ENCODE measurements around the gene FGD6. TPM values are rescaled to one million over a fixed set of nuclear protein-coding genes. Genes with fewer than 3 reads are reported as not detected.
"Not testable (repeated sequence)": the region's sequence is repeated elsewhere in the genome, so short reads cannot be mapped to it uniquely, and the experiment has no call there.

Gene FGD6
- 10 to 100 TPM in 1 of 2 donors, 1 to 10 TPM in 1; 7.4 to 11.4 TPM for total RNA-seq
- long read RNA-seq, donor 1, partial matches to known transcripts: 0 of 3 reads
- long read RNA-seq, donor 1, other reads (novel, unspliced or antisense): 3 of 3 reads
- long read RNA-seq, donor 2, partial matches to known transcripts: 3 of 4 reads
- long read RNA-seq, donor 2, other reads (novel, unspliced or antisense): 1 of 4 reads

DNA sequence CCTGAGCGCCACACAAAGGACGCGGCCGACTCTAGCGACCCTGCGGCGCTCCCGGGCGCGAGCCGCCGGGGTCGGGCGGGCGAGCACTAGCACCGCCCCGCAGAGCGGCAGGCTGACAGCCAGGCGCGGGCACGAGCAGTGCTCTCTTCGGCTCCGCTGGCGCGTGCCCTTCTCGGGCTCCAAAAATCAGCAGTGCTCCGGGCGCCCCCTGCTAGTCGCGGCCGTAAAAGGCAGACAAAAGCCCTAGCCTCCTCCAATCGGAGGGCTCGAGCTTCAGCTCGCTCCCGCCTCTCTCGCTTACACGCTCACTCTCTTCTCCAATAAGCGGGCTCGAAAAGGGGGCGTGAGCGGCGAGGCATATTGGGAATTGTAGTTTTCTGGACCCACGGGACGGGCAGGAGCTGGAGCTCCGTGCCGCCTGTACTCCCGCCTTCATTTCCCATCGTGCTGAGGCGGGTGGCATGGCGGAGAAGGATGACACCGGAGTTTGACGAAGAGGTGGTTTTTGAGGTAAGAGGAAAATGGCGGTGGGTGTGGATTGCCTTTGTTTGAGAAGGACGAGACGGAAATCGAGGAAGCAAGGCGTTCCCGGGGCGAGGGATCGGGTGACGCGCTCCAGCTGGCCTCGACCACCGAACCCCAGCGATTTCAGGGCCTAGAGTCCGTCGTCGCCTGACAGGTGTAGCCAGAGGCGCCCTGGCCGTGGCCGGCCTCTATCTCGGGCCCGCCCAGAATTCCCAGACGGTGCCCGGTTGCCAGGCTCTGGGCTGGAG, at the start of gene FGD6, which contains the start of gene VEZT:
Gene FGD6, minus strand, starts transcription at position 91 of the 773 bp plus-strand sequence. CDS start 227 bp downstream, outside the sequence.
Gene VEZT, plus strand, starts transcription at position 431 of the 773 bp plus-strand sequence. Its CDS starts 44 bp downstream, at position 475.
- DNase-seq (ENCODE audit: low spot score): peak; percentile 99
- intact Hi-C loops (cut with DNase I): no loop called here

DNA sequence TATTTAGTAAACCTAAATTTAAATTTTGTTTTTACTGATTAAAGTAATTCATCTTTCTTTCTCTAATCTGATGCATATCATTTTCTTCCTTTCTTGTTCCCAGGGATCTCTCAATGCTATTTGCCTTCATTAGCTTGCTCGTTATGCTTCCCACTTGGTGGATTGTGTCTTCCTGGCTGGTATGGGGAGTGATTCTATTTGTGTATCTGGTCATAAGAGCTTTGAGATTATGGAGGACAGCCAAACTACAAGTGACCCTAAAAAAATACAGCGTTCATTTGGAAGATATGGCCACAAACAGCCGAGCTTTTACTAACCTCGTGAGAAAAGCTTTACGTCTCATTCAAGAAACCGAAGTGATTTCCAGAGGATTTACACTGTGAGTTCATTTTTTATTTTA, 49.0 kb upstream of the FGD6 start:
- intact Hi-C loops (cut with DNase I): no loop called here
- DNase-seq (ENCODE audit: low spot score): no peak

DNA sequence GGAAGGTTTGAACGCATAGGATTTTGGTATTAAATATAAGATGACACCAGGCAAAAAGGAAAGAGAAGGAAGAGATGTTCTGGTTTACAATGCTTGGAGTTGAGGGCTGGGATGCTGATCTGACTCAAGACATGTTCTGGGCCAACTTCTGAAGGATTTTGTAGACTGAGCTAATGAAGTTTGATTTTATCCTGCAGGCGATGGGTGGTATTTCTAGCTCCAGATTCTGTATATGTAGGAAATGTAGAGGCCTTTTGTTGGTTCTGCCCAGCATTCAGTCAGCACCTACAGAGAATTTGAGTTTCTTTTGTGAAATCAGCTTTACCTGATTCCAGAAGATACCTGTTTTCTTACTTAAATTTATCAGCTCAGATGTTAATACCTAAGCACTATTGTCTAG, 48.5 kb upstream of the FGD6 start:
- DNase-seq (ENCODE audit: low spot score): no peak
- intact Hi-C loops (cut with DNase I): no loop called here

DNA sequence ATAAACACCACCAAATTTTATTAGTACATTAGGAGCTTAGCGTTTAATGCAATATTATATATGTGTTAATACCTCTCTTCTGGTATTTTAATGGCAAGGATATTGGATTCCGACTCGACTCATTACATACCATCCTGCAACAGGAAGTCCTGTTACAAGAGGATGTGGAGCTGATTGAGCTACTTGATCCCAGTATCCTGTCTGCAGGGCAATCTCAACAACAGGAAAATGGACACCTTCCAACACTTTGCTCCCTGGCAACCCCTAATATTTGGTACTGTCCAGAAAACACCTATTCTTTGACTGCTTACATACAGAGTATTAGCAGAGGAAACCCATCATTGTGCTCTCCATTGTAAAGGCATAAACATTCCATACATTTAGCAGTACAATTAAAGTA, 45.5 kb upstream of the FGD6 start:
- intact Hi-C loops (cut with DNase I): no loop called here
- no peak for DNase-seq (ENCODE audit: low spot score)

DNA sequence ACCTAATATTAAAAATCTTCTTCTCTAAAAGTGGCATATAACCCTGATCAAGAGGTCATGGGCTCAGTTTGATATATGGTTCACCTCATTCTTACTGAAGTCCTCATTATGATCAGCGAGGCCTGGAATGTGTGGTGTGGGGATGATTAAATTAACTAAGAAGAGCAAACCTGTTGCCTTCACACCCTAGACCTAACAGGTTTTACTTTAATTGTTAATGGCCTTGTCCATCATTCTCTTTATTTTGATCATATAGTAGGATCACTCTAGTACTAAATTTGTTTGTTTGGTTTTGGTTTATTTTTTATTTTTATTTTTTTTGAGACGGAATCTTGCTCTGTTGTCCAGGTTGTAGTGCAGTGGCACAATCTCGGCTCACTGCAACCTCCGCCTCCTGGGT, 43.8 kb upstream of the FGD6 start:
- intact Hi-C loops (cut with DNase I): no loop called here

DNA sequence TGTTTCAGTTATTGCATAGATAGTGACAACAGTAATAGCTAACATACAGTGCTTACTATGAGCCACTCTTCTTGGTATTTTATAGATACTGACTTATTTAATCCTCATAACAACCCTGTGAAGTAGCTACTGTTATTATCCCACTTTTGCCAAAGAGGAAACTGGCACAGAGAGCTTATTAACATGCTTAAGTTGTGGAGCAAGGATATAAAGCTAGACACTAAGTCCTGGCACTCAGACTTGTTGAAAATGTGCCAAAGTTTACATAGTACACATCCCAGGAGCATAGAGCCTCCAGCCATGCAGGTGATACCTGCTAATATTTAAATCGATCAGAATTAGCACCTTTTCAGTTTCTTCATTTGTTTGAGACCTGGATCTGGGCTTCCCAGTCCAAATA, 42.1 kb upstream of the FGD6 start:
- no peak for DNase-seq (ENCODE audit: low spot score)
- intact Hi-C loops (cut with DNase I): no loop called here

More for the DNA sequence above, 43.8 kb upstream of the FGD6 start:
- no peak for DNase-seq (ENCODE audit: low spot score)

DNA sequence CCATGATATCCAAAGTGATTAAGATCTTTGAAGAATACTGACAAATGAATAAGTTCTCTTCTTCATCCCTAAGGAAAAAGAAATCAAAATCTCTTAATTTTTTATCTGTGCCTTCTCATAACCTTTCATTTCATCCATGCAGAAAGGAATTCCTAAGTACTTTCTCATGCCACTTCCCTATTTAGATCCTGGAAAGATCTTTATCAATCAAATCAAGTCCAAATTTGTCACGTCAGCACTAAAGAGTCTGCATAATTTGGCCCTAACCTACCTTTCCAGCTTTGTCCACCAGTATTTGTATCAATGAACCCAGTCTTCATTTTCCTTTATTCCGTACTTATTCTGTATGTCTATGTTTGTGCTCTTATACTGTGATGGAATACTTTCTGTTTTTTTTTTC, 41.5 kb upstream of the FGD6 start:
- intact Hi-C loops (cut with DNase I): no loop called here
- DNase-seq (ENCODE audit: low spot score): no peak

DNA sequence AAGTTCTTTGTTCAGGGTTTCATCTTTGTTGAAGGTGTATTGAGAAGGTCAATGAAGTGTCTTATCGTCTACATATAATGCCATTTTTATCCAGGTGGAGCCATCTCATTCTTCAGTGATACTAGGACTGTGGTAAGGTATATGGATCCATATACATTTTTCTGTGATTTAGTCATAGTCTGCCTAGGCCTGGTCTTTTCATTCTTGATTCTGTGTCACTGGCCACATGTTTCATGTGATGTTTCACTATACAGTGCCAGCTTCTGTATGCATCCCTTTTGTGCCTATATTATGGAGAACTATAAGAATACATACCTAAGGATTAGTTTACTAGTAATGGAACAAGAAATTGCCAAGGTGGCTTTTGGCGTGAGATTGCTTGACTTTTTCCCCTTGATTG, 40.9 kb upstream of the FGD6 start:
- intact Hi-C loops (cut with DNase I): no loop called here
- no peak for DNase-seq (ENCODE audit: low spot score)

DNA sequence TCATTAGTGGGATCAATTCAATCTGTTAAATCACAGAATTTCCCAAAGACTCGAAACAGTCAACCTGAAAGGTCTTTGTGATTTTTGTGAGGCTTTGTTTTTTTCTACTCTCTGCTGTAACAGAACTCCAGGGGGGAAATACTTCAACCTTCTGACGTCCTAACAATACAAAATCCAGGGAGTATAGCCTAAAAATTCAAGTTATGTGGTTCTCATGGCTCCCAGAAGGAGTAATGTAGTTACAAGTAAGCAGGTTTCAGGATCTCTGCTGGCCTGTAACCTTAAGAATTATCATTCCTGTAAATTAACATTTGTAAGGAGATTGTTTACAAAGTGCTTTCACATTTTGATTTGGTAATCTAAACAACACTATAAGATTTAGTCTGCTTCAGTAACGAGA, 40.3 kb upstream of the FGD6 start:
- DNase-seq (ENCODE audit: low spot score): no peak
- intact Hi-C loops (cut with DNase I): no loop called here

DNA sequence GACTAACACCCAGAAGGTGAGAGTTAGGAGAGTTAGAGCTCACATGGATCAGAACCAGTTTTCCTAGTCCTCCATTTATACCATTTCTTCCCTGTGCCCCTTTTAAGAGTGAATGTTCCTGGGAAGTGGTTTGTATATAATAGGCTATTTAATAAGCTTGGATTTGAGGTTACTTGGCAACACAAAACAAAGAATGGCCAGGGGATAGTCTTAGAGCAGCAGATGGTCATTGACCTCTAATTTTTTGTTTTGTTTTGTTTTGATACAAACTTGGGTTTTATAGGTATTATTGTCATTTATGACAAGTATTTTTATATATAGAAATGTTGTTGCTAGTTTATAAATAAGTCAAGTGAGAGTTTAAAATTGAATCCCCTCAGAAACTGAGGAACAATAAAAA, 36.1 kb upstream of the FGD6 start:
- DNase-seq (ENCODE audit: low spot score): no peak
- intact Hi-C loops (cut with DNase I): no loop called here

DNA sequence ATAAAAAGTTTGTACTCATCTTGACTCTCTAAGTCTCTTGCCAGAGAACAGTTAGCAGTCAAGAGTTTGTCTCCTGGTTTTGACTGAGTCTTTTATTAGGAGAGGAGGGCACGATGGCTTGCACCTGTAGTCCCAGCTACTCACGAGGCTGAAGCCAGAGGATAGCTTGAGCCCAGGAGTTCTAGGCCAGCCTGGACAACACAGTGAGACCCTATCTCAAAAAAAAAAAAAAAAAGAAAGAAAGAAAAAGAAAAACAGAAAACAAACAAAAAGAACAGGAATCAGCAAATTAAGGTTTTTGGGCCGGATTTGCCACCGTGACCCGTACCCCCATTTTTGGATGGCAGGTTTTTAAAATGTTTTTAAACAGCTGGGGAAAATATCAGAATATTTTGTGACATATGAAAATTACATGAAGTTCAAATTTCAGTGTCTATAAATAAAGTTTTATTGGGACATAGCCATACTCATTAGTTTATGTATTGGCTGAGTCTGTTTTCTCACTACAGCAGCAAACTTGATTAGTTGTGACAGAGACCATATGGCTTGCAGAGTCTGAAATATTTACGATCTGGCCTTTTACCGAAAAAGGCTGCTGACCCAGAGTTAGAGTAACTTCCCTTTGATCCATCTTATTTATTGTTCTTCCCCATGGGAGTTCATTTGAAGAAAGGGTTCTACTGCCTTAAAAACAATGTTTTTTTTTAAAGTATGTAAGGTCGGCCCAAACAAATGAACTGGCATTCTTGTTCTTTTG, 31.5 kb upstream of the FGD6 start:
- intact Hi-C loops (cut with DNase I): no loop called here

DNA sequence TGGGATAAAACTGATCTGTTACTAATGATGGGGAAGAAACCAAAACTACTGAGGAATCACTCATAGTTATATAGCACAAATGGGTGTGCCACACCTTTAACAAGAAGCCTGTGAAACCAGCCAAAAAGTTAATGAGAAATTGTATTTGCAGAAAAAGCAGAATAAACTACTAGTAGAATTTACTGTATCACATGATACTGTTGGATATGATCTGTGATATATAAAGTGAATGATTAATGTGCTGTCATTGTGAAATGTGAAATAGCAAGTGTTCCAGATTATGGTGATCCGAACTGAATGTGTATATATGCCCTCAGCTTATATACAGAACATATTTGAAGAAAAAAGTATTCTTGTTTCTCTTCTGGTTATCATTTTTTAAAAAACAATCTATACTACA, 30.8 kb upstream of the FGD6 start:
- intact Hi-C loops (cut with DNase I): no loop called here
- no peak for DNase-seq (ENCODE audit: low spot score)

More for the DNA sequence above, 31.5 kb upstream of the FGD6 start:
- DNase-seq (ENCODE audit: low spot score): no peak

DNA sequence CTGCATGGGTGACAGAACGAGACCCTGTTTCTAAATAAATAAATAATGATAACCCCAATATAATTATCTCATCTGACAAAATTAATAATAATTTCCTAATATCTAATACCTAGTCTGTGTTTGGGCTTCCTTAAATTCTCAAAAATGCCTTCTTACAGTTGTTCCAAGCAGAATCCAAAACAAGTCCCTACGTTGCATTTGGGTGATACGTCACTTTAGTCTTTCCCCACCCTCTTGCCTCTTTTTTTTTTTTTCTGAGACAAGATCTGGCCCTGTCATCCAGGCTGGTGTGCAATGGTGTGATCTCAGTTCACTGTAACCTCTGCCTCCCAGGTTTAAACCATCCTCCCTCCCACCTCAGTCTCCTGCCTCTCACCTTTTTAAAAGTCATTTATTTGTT, 27.1 kb upstream of the FGD6 start:
- intact Hi-C loops (cut with DNase I): no loop called here
- no peak for DNase-seq (ENCODE audit: low spot score)

DNA sequence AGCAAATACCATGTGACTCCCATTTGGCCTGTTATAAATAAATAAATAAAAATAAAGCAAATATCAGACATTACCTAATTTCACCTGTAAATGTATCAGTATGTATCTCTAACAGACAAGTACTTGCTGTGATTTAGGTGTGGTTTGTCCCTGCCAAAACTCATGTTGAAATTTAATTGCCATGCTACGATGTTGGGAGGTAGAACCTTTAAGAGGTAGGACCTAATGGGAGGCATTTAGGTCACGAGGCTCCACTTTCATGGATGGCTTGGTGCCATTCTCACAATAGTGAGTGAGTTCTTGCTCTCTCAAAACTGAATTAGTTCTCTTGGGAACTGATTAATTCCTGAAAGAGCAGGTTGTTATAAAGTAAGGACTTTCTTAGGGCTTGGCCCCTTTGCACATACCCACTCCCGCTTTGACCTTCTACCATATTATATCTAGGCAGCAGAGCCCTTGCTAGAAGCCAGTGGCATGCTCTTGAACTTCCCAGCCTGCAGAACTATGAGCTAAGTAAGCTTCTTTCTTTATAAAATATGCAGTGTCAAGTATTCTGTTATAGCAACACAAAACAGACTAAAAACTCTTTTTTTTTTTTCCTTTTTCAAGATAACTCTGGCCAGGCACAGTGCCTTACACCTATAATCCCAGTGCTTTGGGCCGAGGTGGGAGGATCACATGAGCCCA, 26.4 kb upstream of the FGD6 start:
- intact Hi-C loops (cut with DNase I): no loop called here
- DNase-seq (ENCODE audit: low spot score): no peak

DNA sequence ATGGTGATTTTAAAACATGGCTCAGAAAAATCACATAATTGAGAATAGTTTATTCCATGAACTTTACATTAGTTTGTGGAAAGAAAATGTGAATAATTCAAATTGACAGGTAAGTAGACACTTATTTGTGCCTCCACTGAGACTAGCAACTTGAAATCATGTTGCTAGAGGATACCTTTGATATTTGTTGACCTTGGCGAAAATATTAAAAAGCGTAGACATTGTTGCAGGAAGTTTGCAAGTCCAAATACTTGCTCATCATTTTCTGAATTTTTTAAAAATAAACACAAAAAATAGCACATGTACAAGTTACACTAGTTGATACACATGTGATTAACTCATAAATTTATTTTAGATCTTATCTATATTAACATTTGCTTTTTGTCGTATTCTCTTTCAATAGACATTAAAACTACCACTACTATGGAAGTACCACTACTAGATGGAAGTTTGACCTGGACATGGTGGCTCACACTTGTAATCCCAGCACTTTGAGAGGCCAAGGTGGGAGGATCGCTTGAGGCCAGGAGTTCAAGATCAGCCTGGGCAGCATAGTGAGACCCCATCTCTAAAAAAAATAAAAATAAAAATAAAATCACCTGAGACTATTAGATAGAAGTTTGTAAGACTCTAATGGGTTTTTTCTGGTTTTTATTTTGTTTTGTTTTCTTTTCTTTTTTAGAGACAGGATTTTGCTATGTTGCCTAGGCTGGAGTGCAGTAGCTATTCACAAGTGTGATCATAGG, 24.7 kb upstream of the FGD6 start:
- intact Hi-C loops (cut with DNase I): no loop called here

DNA sequence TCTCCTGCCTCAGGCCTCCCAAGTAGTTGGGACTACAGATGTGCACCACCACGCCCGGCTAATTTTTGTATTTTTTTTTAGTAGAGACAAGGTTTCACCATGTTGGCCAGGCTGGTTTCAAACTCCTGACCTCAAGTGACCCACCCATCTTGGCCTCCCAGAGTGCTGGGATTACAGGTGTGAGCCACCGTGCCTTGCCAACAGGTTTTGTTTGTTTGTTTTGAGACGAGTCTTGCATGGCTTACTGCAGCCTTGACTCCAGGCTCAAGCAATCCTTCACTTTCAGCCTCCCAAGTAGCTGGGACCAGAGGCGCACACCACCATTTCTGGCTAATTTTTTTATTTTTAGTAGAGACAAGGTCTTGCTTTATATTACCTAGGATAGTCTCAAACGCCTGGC, 23.9 kb upstream of the FGD6 start:
- DNase-seq (ENCODE audit: low spot score); intact Hi-C loops (cut with DNase I): not testable (repeated sequence)

More for the DNA sequence above, 24.7 kb upstream of the FGD6 start:
- no peak for DNase-seq (ENCODE audit: low spot score)

DNA sequence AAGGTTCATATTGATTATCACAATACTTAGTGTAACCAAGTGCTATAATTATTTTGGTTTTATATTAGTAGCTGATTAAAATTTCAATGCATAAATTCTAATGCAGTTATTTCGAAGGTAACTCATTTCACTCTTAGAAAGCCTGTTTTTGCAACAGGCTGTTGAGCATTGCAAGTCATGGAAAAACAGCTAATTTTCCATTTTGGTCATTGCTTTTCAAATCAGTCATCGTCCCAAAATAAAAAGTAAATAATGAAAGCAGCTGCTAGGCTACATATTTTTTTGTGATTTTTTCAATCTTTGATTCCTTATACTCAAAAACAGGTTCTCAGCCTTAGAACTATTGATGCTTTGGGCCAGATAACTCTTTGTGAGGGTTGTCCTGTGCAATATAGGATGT, 23.3 kb upstream of the FGD6 start:
- intact Hi-C loops (cut with DNase I): loop anchor here in 1 of 2 donors (1.0 kb wide), 1 partner anchor 19 kb away; no protein-coding TSS in a partner anchor
- DNase-seq (ENCODE audit: low spot score): no peak

DNA sequence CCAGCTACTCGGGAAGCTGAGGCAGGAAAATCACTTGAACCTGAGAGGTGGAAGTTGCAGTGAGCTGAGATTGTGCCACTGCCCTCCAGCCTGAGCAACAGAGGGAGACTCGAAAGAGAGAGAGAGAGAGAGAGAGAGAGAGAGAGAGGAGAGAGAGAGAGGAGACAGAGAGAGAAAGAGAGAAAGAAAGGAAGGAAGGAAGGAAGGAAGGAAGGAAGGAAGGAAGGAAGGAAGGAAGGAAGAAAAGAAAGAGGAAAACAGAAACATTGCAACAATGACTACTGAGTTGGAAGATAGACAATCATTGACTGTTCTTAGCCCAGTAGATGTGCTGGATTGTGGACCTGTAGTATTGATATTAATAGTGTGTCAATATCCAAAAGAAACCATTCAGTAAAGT, 22.6 kb upstream of the FGD6 start:
- intact Hi-C loops (cut with DNase I): loop anchor here in 1 of 2 donors (1.0 kb wide), 1 partner anchor 19 kb away; no protein-coding TSS in a partner anchor
- DNase-seq (ENCODE audit: low spot score): not testable (repeated sequence)

DNA sequence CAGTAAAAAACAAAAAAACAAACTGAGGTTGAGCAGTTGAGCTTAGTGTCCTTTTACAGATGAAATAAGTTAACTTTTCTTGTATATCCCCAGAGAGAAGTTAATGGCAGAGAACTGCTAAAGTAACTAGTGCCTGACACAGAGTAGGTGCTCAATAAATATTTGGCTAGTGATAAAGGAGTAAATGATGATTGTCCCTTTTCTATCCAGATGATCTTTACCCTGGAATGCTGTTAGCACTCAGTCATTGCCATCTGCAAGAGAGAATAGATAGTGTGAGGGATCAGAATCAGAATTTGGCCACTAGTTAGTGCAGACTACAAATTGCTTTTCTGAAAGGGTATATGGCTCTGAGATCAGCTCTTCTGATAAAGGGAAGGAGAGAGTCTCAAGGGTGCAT, 21.9 kb upstream of the FGD6 start:
- DNase-seq (ENCODE audit: low spot score): no peak
- intact Hi-C loops (cut with DNase I): no loop called here
